HCT116 (cell line): ENCODE data around the gene CAPS. TPM values are rescaled to one million over a fixed set of nuclear protein-coding genes. Genes with fewer than 3 reads are reported as not detected.

ENCODE experiments used
- ATAC-seq: fragments of 200-7000 bp; cut with Tn5 transposase; 2 replicates; pipeline ENCODE4 v1.9.1; 2020; ENCODE audit warnings: mild to moderate bottlenecking, moderate library complexity
- BruUV-seq: library from RNA; stranded (reverse); fragments of 400-500 nt; replicated peaks from 2 replicates; lab custom pipeline; 2021; lab: Mats Ljungman, UMichigan
- CTCF ChIA-PET: fragments of 300-600 bp; sonication (Branson Sonifier 250); formaldehyde crosslinking; loops from one replicate; lab custom pipeline; 2021; ENCODE audit warnings: antibody characterized with exemption; lab: Charles Lee
- POLR2A ChIA-PET: fragments of 300-600, 350-600 bp; sonication (Branson Sonifier 250); formaldehyde crosslinking; loops from one replicate; lab custom pipeline; 2021; ENCODE audit warnings: antibody characterized with exemption; lab: Charles Lee
- RAD21 ChIA-PET, 2 experiments: fragments of 300-600 bp; sonication (Branson Sonifier 250); formaldehyde crosslinking; loops; one replicate each; lab custom pipeline; 2023; ENCODE audit warnings: low total read pairs in 2 of 2; ENCODE audit not compliant: uncharacterized antibody in 2 of 2, unreplicated experiment in 2 of 2, low non-redundant PET in 1 of 2; lab: Charles Lee
- DNase-seq: peaks from one replicate; pipeline ENCODE4 v3.0.0-alpha.2; 2010; ENCODE audit warnings: low read depth, low spot score
- H2AFZ ChIP-seq: fragments of 200-600 bp; shearing (Covaris generic), sonication (generic); 2 replicates; pipeline ENCODE4 v1.6.1; 2017; ENCODE audit warnings: low read depth, mixed run types, mixed read lengths, antibody characterized with exemption, low read length; ENCODE audit not compliant: poor library complexity, severe bottlenecking
- H3K27ac ChIP-seq: 2 replicates; pipeline ENCODE4 v1.5.1; 2012; ENCODE audit warnings: low read depth, low read length
- H3K27me3 ChIP-seq: fragments of 200-600 bp; sonication (generic); 2 replicates; pipeline ENCODE4 v1.6.1; 2016; ENCODE audit warnings: mixed run types, low read length, mixed read lengths; ENCODE audit not compliant: insufficient read depth
- H3K36me3 ChIP-seq, 2 experiments: fragments of 200-500 bp in 1 of 2; fragments of 200-600 bp in 1 of 2; sonication (Bioruptor generic) in 1 of 2; sonication (generic) in 1 of 2; 2 replicates each; pipeline versions ENCODE4 v1.5.1 to v1.6.1; 2014 to 2016; ENCODE audit warnings: low read length in 2 of 2, inconsistent platforms in 1 of 2, mixed read lengths in 1 of 2, mixed run types in 1 of 2; ENCODE audit not compliant: insufficient read depth in 2 of 2, control insufficient read depth in 1 of 2
- H3K4me1 ChIP-seq, 2 experiments: fragments of 200-600 bp in 1 of 2; sonication (generic) in 1 of 2; 2 replicates each; pipeline versions ENCODE4 v1.5.1 to v1.6.1; 2012 to 2017; ENCODE audit warnings: low read length in 2 of 2, inconsistent platforms in 1 of 2, mild to moderate bottlenecking in 1 of 2, mixed read lengths in 1 of 2, mixed run types in 1 of 2, moderate library complexity in 1 of 2; ENCODE audit not compliant: insufficient read depth in 2 of 2, control insufficient read depth in 1 of 2
- H3K4me2 ChIP-seq: fragments of 200-600 bp; sonication (generic); 2 replicates; pipeline ENCODE4 v1.6.1; 2017; ENCODE audit warnings: mixed run types, low read length, mixed read lengths
- H3K4me3 ChIP-seq, 2 experiments: fragments of 200-600 bp in 1 of 2; sonication (generic) in 1 of 2; replicated peaks in 1 of 2; 2 replicates each; pipeline ENCODE4 v1.5.1; 2011 to 2016; ENCODE audit warnings: low read length in 2 of 2, control low read depth in 1 of 2, low read depth in 1 of 2, mild to moderate bottlenecking in 1 of 2, mixed read lengths in 1 of 2, mixed run types in 1 of 2
- H3K79me2 ChIP-seq: fragments of 200-600 bp; sonication (generic); 2 replicates; pipeline ENCODE4 v1.6.1; 2017; ENCODE audit warnings: mild to moderate bottlenecking, mixed run types, low read length, moderate library complexity, mixed read lengths; ENCODE audit not compliant: insufficient read depth
- H3K9ac ChIP-seq: fragments of 200-600 bp; sonication (generic); 2 replicates; pipeline ENCODE4 v1.6.1; 2016; ENCODE audit warnings: low read length, mixed read lengths
- H3K9me2 ChIP-seq: fragments of 200-600 bp; sonication (generic), shearing (Covaris generic); 2 replicates; pipeline ENCODE4 v1.6.1; 2017; ENCODE audit warnings: mixed run types, mild to moderate bottlenecking, moderate library complexity; ENCODE audit not compliant: insufficient read depth
- H3K9me3 ChIP-seq, 2 experiments: fragments of 200-500 bp in 1 of 2; fragments of 200-600 bp in 1 of 2; sonication (Bioruptor generic) in 1 of 2; sonication (generic) in 1 of 2; 2 replicates each; pipeline ENCODE4 v1.6.1; 2014 to 2017; ENCODE audit warnings: low read length in 2 of 2, mixed read lengths in 2 of 2, inconsistent platforms in 1 of 2, low read depth in 1 of 2, mild to moderate bottlenecking in 1 of 2, mixed run types in 1 of 2, moderate library complexity in 1 of 2; ENCODE audit not compliant: control insufficient read depth in 1 of 2, insufficient read depth in 1 of 2
- H4K20me1 ChIP-seq: fragments of 200-600 bp; sonication (generic), shearing (Covaris generic); 2 replicates; pipeline ENCODE4 v1.6.1; 2017; ENCODE audit warnings: mixed run types, mild to moderate bottlenecking, moderate library complexity; ENCODE audit not compliant: insufficient read depth
- ATF3 ChIP-seq: IDR thresholded peaks from 2 replicates; pipeline ENCODE4 v1.6.1; 2012
- CBX3 ChIP-seq: IDR thresholded peaks from 2 replicates; pipeline ENCODE4 v1.6.1; 2012; ENCODE audit warnings: low read depth
- CTCF ChIP-seq, 3 experiments: fragments of 200-600 bp in 1 of 3; sonication (generic) in 1 of 3; IDR thresholded peaks in 2 of 3; conservative IDR thresholded peaks in 1 of 3; 2 replicates each; pipeline ENCODE4 v1.5.1; 2012 to 2017; ENCODE audit warnings: low read depth in 2 of 3, low read length in 2 of 3, antibody characterized with exemption in 1 of 3, borderline replicate concordance in 1 of 3, control low read depth in 1 of 3, mild to moderate bottlenecking in 1 of 3, mixed read lengths in 1 of 3, mixed run types in 1 of 3, moderate library complexity in 1 of 3; ENCODE audit not compliant: insufficient read depth in 1 of 3
- EGR1 ChIP-seq: IDR thresholded peaks from 2 replicates; pipeline ENCODE4 v1.6.1; 2012; ENCODE audit warnings: low read depth
- EZH2phosphoT487 ChIP-seq: fragments of 200-600 bp; IDR thresholded peaks from 2 replicates; pipeline ENCODE4 v1.6.1; 2018; ENCODE audit warnings: antibody characterized with exemption, borderline replicate concordance
- FOSL1 ChIP-seq: IDR thresholded peaks from 2 replicates; pipeline ENCODE4 v1.6.1; 2012; ENCODE audit warnings: low read depth
- MAX ChIP-seq: IDR thresholded peaks from 2 replicates; pipeline ENCODE4 v1.6.1; 2012
- POLR2A ChIP-seq: IDR thresholded peaks from 2 replicates; pipeline ENCODE4 v1.7.0; 2011; ENCODE audit warnings: borderline replicate concordance; ENCODE audit not compliant: insufficient read depth, insufficient read length; ENCODE audit errors: extremely low read depth
- RAD21 ChIP-seq: IDR thresholded peaks from 2 replicates; pipeline ENCODE4 v1.6.1; 2012; ENCODE audit warnings: low read depth, mild to moderate bottlenecking
- REST ChIP-seq: IDR thresholded peaks from 2 replicates; pipeline ENCODE4 v1.6.1; 2012; ENCODE audit warnings: low read depth
- SIN3A ChIP-seq: IDR thresholded peaks from 2 replicates; pipeline ENCODE4 v1.6.1; 2012; ENCODE audit warnings: low read depth
- SP1 ChIP-seq: IDR thresholded peaks from 2 replicates; pipeline ENCODE4 v1.6.1; 2012; ENCODE audit warnings: low read depth
- TCF7L2 ChIP-seq: IDR thresholded peaks from 2 replicates; pipeline ENCODE4 v1.7.0; 2011; ENCODE audit warnings: borderline replicate concordance, inconsistent platforms; ENCODE audit not compliant: insufficient read depth, insufficient read length; ENCODE audit errors: extremely low read depth
- YY1 ChIP-seq: IDR thresholded peaks from 2 replicates; pipeline ENCODE4 v1.6.1; 2011; ENCODE audit warnings: low read length, low read depth, moderate library complexity, mild to moderate bottlenecking; ENCODE audit not compliant: insufficient replicate concordance; ENCODE audit errors: extremely low read depth
- ZFX ChIP-seq: fragments of 450-650 bp; IDR thresholded peaks from 2 replicates; pipeline ENCODE4 v1.6.1; 2017
- ZNF274 ChIP-seq: fragments of 200-500 bp; sonication (Bioruptor generic); IDR thresholded peaks from 2 replicates; pipeline ENCODE4 v1.6.1; 2014; ENCODE audit warnings: mild to moderate bottlenecking, low read depth, low read length, inconsistent platforms
- intact Hi-C: fragments of 100-400 bp; cut with micrococcal nuclease; formaldehyde crosslinking; loops from 2 replicates; pipeline ENCODE4 v1.10.0; 2022
- total RNA-seq: library from RNA; stranded (reverse); gene quantifications from one replicate; pipeline ENCODE4 v1.2.1, GENCODE V29; 2021; ENCODE audit not compliant: unreplicated experiment

CAPS gene
- total RNA-seq, 1 experiment from 2014 or later: 2.5 TPM

- no peak overlapping the region for H2AFZ ChIP-seq
- DNase-seq (no peak), ATAC-seq (peak; percentile 61; the same call in 1 of the 2 replicates)
- ChIA-PET RAD21 (no interaction called here), POLR2A (no interaction called here), CTCF (no interaction called here)
- peaks cover 32 to 57% of the 10 kb centered on the region in 2 experiments; a peak in 3 of 4 replicates for H3K36me3 ChIP-seq
- no peaks in the 10 kb centered on the region for H3K9me3 ChIP-seq
- no peak overlapping the region for H3K4me2 ChIP-seq
- intact Hi-C loops: no loop called here
- no peaks in the 10 kb centered on the region for H3K9me2 ChIP-seq
- H3K4me3 ChIP-seq: no peak overlapping the region
- H3K79me2 ChIP-seq: peaks cover 14% of the 10 kb centered on the region; the same call in 1 of the 2 replicates
- no peaks in the 10 kb centered on the region for H3K27me3 ChIP-seq
- H3K4me1 ChIP-seq: no peaks in the 10 kb centered on the region
- TF ChIP-seq FOSL1 (no peak), MAX (no peak), ATF3 (no peak), SP1 (no peak), TCF7L2 (no peak), ZFX (no peak), RAD21 (no peak)
- no TSS peak for BruUV-seq
- H4K20me1 ChIP-seq: no peaks in the 10 kb centered on the region
- no peak overlapping the region for H3K27ac ChIP-seq
- H3K9ac ChIP-seq: no peak overlapping the region
Measured at GRCh38 chr19:5929625-5930024, 15.6 kb downstream of the CAPS start.

- no peaks in the 10 kb centered on the region for H3K9me2 ChIP-seq
- H3K9ac ChIP-seq: no peak overlapping the region
- peaks cover 25 to 53% of the 10 kb centered on the region in 2 experiments; a peak in 3 of 4 replicates for H3K36me3 ChIP-seq
- H3K4me3 ChIP-seq: no peak overlapping the region
- H3K9me3 ChIP-seq: no peaks in the 10 kb centered on the region
- no TSS peak for BruUV-seq
- H4K20me1 ChIP-seq: no peaks in the 10 kb centered on the region
- no peak overlapping the region for H3K27ac ChIP-seq
- DNase-seq: no peak
- RAD21 ChIA-PET: no interaction called here
- no peaks in the 10 kb centered on the region for H3K27me3 ChIP-seq
- POLR2A ChIA-PET: no interaction called here
- H3K4me1 ChIP-seq: no peaks in the 10 kb centered on the region
- no peak overlapping the region for H3K4me2 ChIP-seq
- no peak for ATAC-seq
- CTCF ChIA-PET: no interaction called here
- peaks cover 18% of the 10 kb centered on the region; the same call in 1 of the 2 replicates for H3K79me2 ChIP-seq
- H2AFZ ChIP-seq: no peak overlapping the region
- intact Hi-C loops: no loop called here
- TF ChIP-seq CTCF (IDR thresholded peaks at IDR 0.05 in 2 of 3, conservative IDR thresholded peaks at IDR 0.05 in 1 of 3; ENCODE audit: borderline replicate concordance in 1 of 3, insufficient read depth in 1 of 3, low read depth in 2 of 3, low read length in 2 of 3) (no peak), YY1 (no peak), EZH2phosphoT487 (no peak), CBX3 (no peak), ZNF274 (no peak), SP1 (no peak), POLR2A (no peak), EGR1 (no peak), REST (no peak), MAX (no peak), SIN3A (no peak)
Measured at GRCh38 chr19:5931251-5931650, 17.2 kb downstream of the CAPS start.
